HepG2 (cell line): ENCODE measurements around the gene ANAPC5. TPM values are rescaled to one million over a fixed set of nuclear protein-coding genes. Genes with fewer than 3 reads are reported as not detected.

Source experiments
- AHR ChIP-seq: IDR thresholded peaks from 2 replicates; pipeline ENCODE4 v1.6.1; 2018; ENCODE audit warnings: missing genetic modification reagents, missing compliant biosample characterization
- ARNT ChIP-seq: fragments of 450-650 bp; IDR thresholded peaks from 2 replicates; pipeline ENCODE4 v1.6.1; 2017
- CBX1 ChIP-seq: IDR thresholded peaks from one replicate; pipeline ENCODE4 v1.6.1; 2016; ENCODE audit warnings: antibody characterized with exemption, low read depth
- DBP ChIP-seq: sonication (generic); formaldehyde crosslinking; IDR thresholded peaks from 2 replicates; pipeline ENCODE4 v1.4.0; 2020; ENCODE audit warnings: missing genetic modification reagents; ENCODE audit errors: not compliant biosample characterization
- FOXA3 ChIP-seq: IDR thresholded peaks from 2 replicates; pipeline ENCODE4 v1.6.1; 2016; ENCODE audit warnings: missing genetic modification reagents, missing compliant biosample characterization
- FOXP4 ChIP-seq: sonication (generic); formaldehyde crosslinking; IDR thresholded peaks from 2 replicates; pipeline ENCODE4 v1.4.0; 2020; ENCODE audit warnings: missing genetic modification reagents
- KLF16 ChIP-seq, 2 experiments: sonication (generic) in 1 of 2; formaldehyde crosslinking in 1 of 2; IDR thresholded peaks; 2 replicates each; pipeline versions ENCODE4 v1.6.1 to v1.8.0; 2016 to 2023; ENCODE audit warnings: missing genetic modification reagents in 2 of 2, missing compliant biosample characterization in 1 of 2
- NR3C1 ChIP-seq: sonication (generic); formaldehyde crosslinking; IDR thresholded peaks from 2 replicates; pipeline ENCODE4 v1.4.0; 2020; ENCODE audit warnings: missing genetic modification reagents
- SRF ChIP-seq: IDR thresholded peaks from 2 replicates; pipeline ENCODE4 v1.6.1; 2011; ENCODE audit warnings: mild to moderate bottlenecking, low read depth, low read length, moderate library complexity
- SSRP1 ChIP-seq: IDR thresholded peaks from 2 replicates; pipeline ENCODE4 v1.6.1; 2016; ENCODE audit warnings: control low read depth
- YEATS4 ChIP-seq: sonication (generic); formaldehyde crosslinking; IDR thresholded peaks from 2 replicates; pipeline ENCODE4 v1.4.0; 2020; ENCODE audit warnings: missing genetic modification reagents, borderline replicate concordance
- ZFP37 ChIP-seq: sonication (generic); formaldehyde crosslinking; IDR thresholded peaks from 2 replicates; pipeline ENCODE4 v1.4.0; 2020; ENCODE audit warnings: missing genetic modification reagents, borderline replicate concordance
- ZNF224 ChIP-seq: sonication (generic); formaldehyde crosslinking; IDR thresholded peaks from 2 replicates; pipeline ENCODE4 v1.5.0; 2020; ENCODE audit warnings: mild to moderate bottlenecking, missing genetic modification reagents
- ZNF225 ChIP-seq: sonication (generic); formaldehyde crosslinking; IDR thresholded peaks from 2 replicates; pipeline ENCODE4 v1.4.0; 2020; ENCODE audit warnings: mild to moderate bottlenecking, missing genetic modification reagents
- ZNF34 ChIP-seq: sonication (generic); formaldehyde crosslinking; IDR thresholded peaks from 2 replicates; pipeline ENCODE4 v1.4.0; 2020; ENCODE audit warnings: mild to moderate bottlenecking, missing genetic modification reagents, borderline replicate concordance
- ZNF354B ChIP-seq: sonication (generic); formaldehyde crosslinking; IDR thresholded peaks from 2 replicates; pipeline ENCODE4 v1.8.0; 2022; ENCODE audit warnings: mild to moderate bottlenecking, missing genetic modification reagents
- ZNF496 ChIP-seq: sonication (generic); formaldehyde crosslinking; IDR thresholded peaks from 2 replicates; pipeline ENCODE4 v1.8.1; 2023; ENCODE audit warnings: mild to moderate bottlenecking, moderate library complexity, missing genetic modification reagents; ENCODE audit not compliant: insufficient replicate concordance
- ZNF619 ChIP-seq: sonication (generic); formaldehyde crosslinking; IDR thresholded peaks from 2 replicates; pipeline ENCODE4 v1.4.0; 2020; ENCODE audit warnings: mild to moderate bottlenecking, missing genetic modification reagents
- ZNF704 ChIP-seq: sonication (generic); formaldehyde crosslinking; IDR thresholded peaks from 2 replicates; pipeline ENCODE4 v1.8.1; 2023; ENCODE audit warnings: mild to moderate bottlenecking, inconsistent platforms, moderate library complexity, missing genetic modification reagents, borderline replicate concordance
- ZNF724P ChIP-seq: sonication (generic); formaldehyde crosslinking; IDR thresholded peaks from 2 replicates; pipeline ENCODE4 v1.8.0; 2022; ENCODE audit warnings: missing genetic modification reagents, borderline replicate concordance
- ZNF839 ChIP-seq: sonication (generic); formaldehyde crosslinking; IDR thresholded peaks from 2 replicates; pipeline ENCODE4 v1.4.0; 2020; ENCODE audit warnings: missing genetic modification reagents, mild to moderate bottlenecking, borderline replicate concordance
- polyA plus RNA-seq, 8 experiments: library from polyadenylated mRNA; depleted of rRNA in 3 of 8; stranded (reverse) in 7 of 8; unstranded in 1 of 8; fragments of >200 nt; fragmentation: Illumina TruSeq in 4 of 8; extraction: Trizol in 4 of 8; gene quantifications; 2 replicates each; pipeline versions ENCODE4 v1.2.1 to v1.2.3, GENCODE V29; 2011 to 2016; ENCODE audit warnings: low read depth in 4 of 8, missing spikeins in 1 of 8, mixed read lengths in 1 of 8; ENCODE audit not compliant: insufficient read depth in 1 of 8
- total RNA-seq, 5 experiments: library from RNA; depleted of rRNA; stranded (reverse); fragments of >200 nt; fragmentation: Illumina TruSeq; extraction: Trizol; gene quantifications; 2 replicates each; pipeline ENCODE4 v1.2.3, GENCODE V29; 2016; ENCODE audit warnings: low read depth in 1 of 5
- TF ChIP-seq, protein P1 (sequence below): IDR thresholded peaks from 2 replicates; pipeline ENCODE4 v1.6.1; 2018; ENCODE audit warnings: missing genetic modification reagents
- TF ChIP-seq, protein P2 (sequence below): sonication (generic); formaldehyde crosslinking; IDR thresholded peaks from 2 replicates; pipeline ENCODE4 v1.4.0; 2020; ENCODE audit warnings: missing genetic modification reagents

Gene ANAPC5
- total and polyA plus RNA-seq, 2 of the 13 experiments (the other 11 are each of a cell fraction or from before 2014, with no cell fraction given) = 146 to 161 TPM

DNA sequence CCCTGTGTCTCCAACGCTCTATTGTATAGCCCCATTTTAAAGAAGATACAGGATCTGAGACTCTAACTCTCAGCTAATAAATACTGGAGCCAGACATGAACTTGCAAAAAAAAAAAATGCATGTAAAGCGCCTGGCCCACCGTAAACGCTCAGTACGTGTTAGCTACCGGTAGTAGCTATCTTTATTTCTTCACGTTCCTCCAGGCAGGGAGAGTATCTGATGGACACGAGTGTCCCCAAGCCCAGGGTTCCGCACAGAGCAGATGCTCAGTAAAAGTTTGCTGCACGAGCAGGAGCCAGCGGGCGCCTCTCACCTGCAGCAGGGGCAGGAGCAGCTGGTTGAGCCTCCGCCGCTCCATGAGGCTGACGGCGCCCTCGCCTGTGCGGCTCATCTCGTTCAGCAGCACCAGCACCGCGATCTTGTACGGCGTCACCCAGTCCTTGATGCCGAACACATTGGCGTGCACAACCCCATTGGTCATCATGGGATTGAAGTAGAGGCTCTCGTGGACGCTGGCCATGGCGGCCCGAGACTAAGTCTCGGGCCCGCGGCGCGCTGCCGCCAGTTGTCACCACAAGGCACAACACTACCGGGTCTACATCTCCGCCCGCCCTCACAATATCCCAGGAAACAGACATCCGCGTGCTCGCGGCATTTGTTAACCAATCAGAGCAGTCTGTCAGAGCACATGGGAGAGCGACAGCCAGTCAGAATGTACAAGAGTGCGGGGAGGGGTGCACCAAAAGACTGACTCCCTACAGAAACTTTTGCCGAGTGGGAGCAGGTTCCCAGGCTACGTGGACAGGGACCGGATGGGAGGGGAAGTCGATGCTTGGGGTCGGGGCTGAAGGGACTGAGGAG, at the start of gene ANAPC5 (continued):
- TF ChIP-seq, protein P1, sequence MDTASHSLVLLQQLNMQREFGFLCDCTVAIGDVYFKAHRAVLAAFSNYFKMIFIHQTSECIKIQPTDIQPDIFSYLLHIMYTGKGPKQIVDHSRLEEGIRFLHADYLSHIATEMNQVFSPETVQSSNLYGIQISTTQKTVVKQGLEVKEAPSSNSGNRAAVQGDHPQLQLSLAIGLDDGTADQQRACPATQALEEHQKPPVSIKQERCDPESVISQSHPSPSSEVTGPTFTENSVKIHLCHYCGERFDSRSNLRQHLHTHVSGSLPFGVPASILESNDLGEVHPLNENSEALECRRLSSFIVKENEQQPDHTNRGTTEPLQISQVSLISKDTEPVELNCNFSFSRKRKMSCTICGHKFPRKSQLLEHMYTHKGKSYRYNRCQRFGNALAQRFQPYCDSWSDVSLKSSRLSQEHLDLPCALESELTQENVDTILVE = peak; percentile 92
- 0 out of 2 replicates have a peak, but pooled peaks have one; percentile 24 for TF ChIP-seq ZNF724P
- TF ChIP-seq ZNF496 = no peak
- no peak for TF ChIP-seq SSRP1 (CRISPR knock-in tag)
- 0 out of 2 replicates have a peak, but pooled peaks have one; percentile 40 for TF ChIP-seq ZNF34
- peak; percentile 81 for TF ChIP-seq CBX1
- no peak for TF ChIP-seq ZNF354B (CRISPR knock-in tag)
- TF ChIP-seq ZNF704 = peak; percentile 48; the same call in 1 of the 2 replicates
- TF ChIP-seq YEATS4 (CRISPR knock-in tag) = peak; percentile 83; the same call in 1 of the 2 replicates
- peak; percentile 42; the same call in 1 of the 2 replicates for TF ChIP-seq AHR (CRISPR knock-in tag)
- peak; percentile 59 for TF ChIP-seq FOXA3 (CRISPR knock-in tag)
- TF ChIP-seq, protein P2, sequence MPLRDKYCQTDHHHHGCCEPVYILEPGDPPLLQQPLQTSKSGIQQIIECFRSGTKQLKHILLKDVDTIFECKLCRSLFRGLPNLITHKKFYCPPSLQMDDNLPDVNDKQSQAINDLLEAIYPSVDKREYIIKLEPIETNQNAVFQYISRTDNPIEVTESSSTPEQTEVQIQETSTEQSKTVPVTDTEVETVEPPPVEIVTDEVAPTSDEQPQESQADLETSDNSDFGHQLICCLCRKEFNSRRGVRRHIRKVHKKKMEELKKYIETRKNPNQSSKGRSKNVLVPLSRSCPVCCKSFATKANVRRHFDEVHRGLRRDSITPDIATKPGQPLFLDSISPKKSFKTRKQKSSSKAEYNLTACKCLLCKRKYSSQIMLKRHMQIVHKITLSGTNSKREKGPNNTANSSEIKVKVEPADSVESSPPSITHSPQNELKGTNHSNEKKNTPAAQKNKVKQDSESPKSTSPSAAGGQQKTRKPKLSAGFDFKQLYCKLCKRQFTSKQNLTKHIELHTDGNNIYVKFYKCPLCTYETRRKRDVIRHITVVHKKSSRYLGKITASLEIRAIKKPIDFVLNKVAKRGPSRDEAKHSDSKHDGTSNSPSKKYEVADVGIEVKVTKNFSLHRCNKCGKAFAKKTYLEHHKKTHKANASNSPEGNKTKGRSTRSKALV (CRISPR knock-in tag) = peak; percentile 82; the same call in 1 of the 2 replicates
- TF ChIP-seq NR3C1 (CRISPR knock-in tag) = no peak
- no peak for TF ChIP-seq ARNT
- TF ChIP-seq ZNF224 (CRISPR knock-in tag) = no peak
- TF ChIP-seq ZNF619 = no peak
- TF ChIP-seq ZNF225 = peak; percentile 23; the same call in 1 of the 2 replicates
- TF ChIP-seq SRF = peak; percentile 66; the same call in 1 of the 2 replicates
- TF ChIP-seq DBP (CRISPR knock-in tag) = no peak
- no peak for TF ChIP-seq ZNF839
- peak in 1 of 2 experiments; percentile 93; a peak in 2 of 4 replicates for TF ChIP-seq KLF16 (CRISPR knock-in tag; IDR thresholded peaks at IDR 0.05)
- TF ChIP-seq FOXP4 = peak; percentile 56; the same call in 1 of the 2 replicates
- peak; percentile 54; the same call in 1 of the 2 replicates for TF ChIP-seq ZFP37 (CRISPR knock-in tag)
